Lower lobe of right lung (tissue), 2 donors: ENCODE results near the gene IGSF23. TPM values are rescaled to one million over a fixed set of nuclear protein-coding genes. Genes with fewer than 3 reads are reported as not detected.
A peak's percentile ranks its signal among the peaks of the same experiment; 100 is the strongest.

Source experiments
- ATAC-seq, 2 donors: fragments of 200-7000 bp; cut with Tn5 transposase; one replicate each; pipeline ENCODE4 v1.9.1; 2020 to 2022; ENCODE audit warnings: mild to moderate bottlenecking in 2 of 2, moderate library complexity in 2 of 2
- DNase-seq: peaks from one replicate; pipeline ENCODE4 v3.0.0-alpha.2; 2020
- H3K27ac ChIP-seq: fragments of 200-600 bp; one replicate; pipeline ENCODE4 v1.8.0; 2022
- H3K27me3 ChIP-seq: fragments of 200-600 bp; one replicate; pipeline ENCODE4 v1.8.0; 2022; ENCODE audit warnings: low read depth
- H3K36me3 ChIP-seq: fragments of 200-600 bp; one replicate; pipeline ENCODE4 v1.8.0; 2022; ENCODE audit warnings: mild to moderate bottlenecking
- H3K4me1 ChIP-seq: fragments of 200-600 bp; one replicate; pipeline ENCODE4 v1.8.0; 2022
- H3K4me3 ChIP-seq: fragments of 200-600 bp; one replicate; pipeline ENCODE4 v1.8.0; 2022; ENCODE audit warnings: mild to moderate bottlenecking
- H3K9me3 ChIP-seq: fragments of 200-600 bp; one replicate; pipeline ENCODE4 v1.8.0; 2022
- CTCF ChIP-seq: fragments of 200-600 bp; IDR thresholded peaks from one replicate; pipeline ENCODE4 v1.8.0; 2022; ENCODE audit warnings: antibody characterized with exemption, mild to moderate bottlenecking
- intact Hi-C: fragments of 100-400 bp; cut with DNase I; formaldehyde crosslinking; loops from one replicate; pipeline ENCODE4 v1.11.0; 2022
- total RNA-seq: library from RNA; stranded (reverse); fragmentation: NEBNext Ultra II Directional; extraction: Animal tissue kit (Norgen Biotek cat#: 25700); gene quantifications from one replicate; pipeline ENCODE4 v1.2.1, GENCODE V29; 2021
- donor health status: DM: no; HTN: yes; CAD: no; lungs with severe emphysema.

IGSF23 gene
- total RNA-seq, 1 donor from 2014 or later = not detected

- Histone ChIP-seq H3K36me3 (no peaks in the 10 kb centered on the region), H3K27ac (no peak overlapping the region), H3K9me3 (no peaks in the 10 kb centered on the region), H3K27me3 (peaks cover 9% of the 10 kb centered on the region), H3K4me3 (no peak overlapping the region), H3K4me1 (no peaks in the 10 kb centered on the region)
- no peak for ATAC-seq
- TF ChIP-seq CTCF = no peak
- DNase-seq = no peak
- intact Hi-C loops = no loop called here
Measured at GRCh38 chr19:44581288-44581687, 32.1 kb upstream of the IGSF23 start.

- Histone ChIP-seq H3K4me3 (no peak overlapping the region), H3K4me1 (peaks cover 2% of the 10 kb centered on the region), H3K27me3 (peaks cover 9% of the 10 kb centered on the region), H3K36me3 (no peaks in the 10 kb centered on the region), H3K9me3 (no peaks in the 10 kb centered on the region), H3K27ac (no peak overlapping the region)
- TF ChIP-seq CTCF = peak; percentile 61
- ATAC-seq (peak; percentile 55 to 64), DNase-seq (no peak)
- intact Hi-C loops = no loop called here
Measured at GRCh38 chr19:44582581-44583265, 30.6 kb upstream of the IGSF23 start.

GRCh38 chr19:44585371-44586133, 27.8 kb upstream of the IGSF23 start:
- intact Hi-C loops = no loop called here
- peaks cover 12% of the 10 kb centered on the region for H3K4me1 ChIP-seq

GRCh38 chr19:44587963-44588770, 25.2 kb upstream of the IGSF23 start:
- no peak for DNase-seq
- peaks cover 12% of the 10 kb centered on the region for H3K4me1 ChIP-seq
- TF ChIP-seq CTCF = peak; percentile 16
- intact Hi-C loops = no loop called here
- H3K9me3 ChIP-seq = no peaks in the 10 kb centered on the region
- H3K4me3 ChIP-seq = no peak overlapping the region
- no peaks in the 10 kb centered on the region for H3K36me3 ChIP-seq
- no peak overlapping the region for H3K27ac ChIP-seq
- peaks cover 5% of the 10 kb centered on the region for H3K27me3 ChIP-seq
- ATAC-seq = peak; percentile 78 to 79

More at GRCh38 chr19:44585371-44586133, 27.8 kb upstream of the IGSF23 start:
- DNase-seq (no peak), ATAC-seq (no peak)
- no peaks in the 10 kb centered on the region for H3K36me3 ChIP-seq
- no peak overlapping the region for H3K27ac ChIP-seq
- H3K27me3 ChIP-seq = peaks cover 9% of the 10 kb centered on the region
- TF ChIP-seq CTCF = no peak
- no peak overlapping the region for H3K4me3 ChIP-seq
- H3K9me3 ChIP-seq = no peaks in the 10 kb centered on the region

GRCh38 chr19:44588771-44589112, 24.6 kb upstream of the IGSF23 start:
- no peak overlapping the region for H3K27ac ChIP-seq
- no peak for DNase-seq
- no peak for ATAC-seq
- no peaks in the 10 kb centered on the region for H3K36me3 ChIP-seq
- H3K9me3 ChIP-seq = no peaks in the 10 kb centered on the region
- H3K4me1 ChIP-seq = peaks cover 12% of the 10 kb centered on the region
- H3K27me3 ChIP-seq = peaks cover under 1% of the 10 kb centered on the region
- H3K4me3 ChIP-seq = no peak overlapping the region
- TF ChIP-seq CTCF = no peak
- intact Hi-C loops = no loop called here
